PC-3 (cell line): ENCODE results near the gene PKMYT1.

ENCODE experiments used
- CTCF ChIP-seq: fragments of 300-600 bp; sonication (generic); conservative IDR thresholded peaks from 2 replicates; pipeline ENCODE4 v1.5.1; 2017; ENCODE audit warnings: antibody characterized with exemption, low read depth, mild to moderate bottlenecking, low read length
- EZH2phosphoT487 ChIP-seq: fragments of 300-600 bp; sonication (generic); IDR thresholded peaks from 2 replicates; pipeline ENCODE4 v1.6.1; 2018; ENCODE audit warnings: mild to moderate bottlenecking, antibody characterized with exemption, low read length, borderline replicate concordance

DNA sequence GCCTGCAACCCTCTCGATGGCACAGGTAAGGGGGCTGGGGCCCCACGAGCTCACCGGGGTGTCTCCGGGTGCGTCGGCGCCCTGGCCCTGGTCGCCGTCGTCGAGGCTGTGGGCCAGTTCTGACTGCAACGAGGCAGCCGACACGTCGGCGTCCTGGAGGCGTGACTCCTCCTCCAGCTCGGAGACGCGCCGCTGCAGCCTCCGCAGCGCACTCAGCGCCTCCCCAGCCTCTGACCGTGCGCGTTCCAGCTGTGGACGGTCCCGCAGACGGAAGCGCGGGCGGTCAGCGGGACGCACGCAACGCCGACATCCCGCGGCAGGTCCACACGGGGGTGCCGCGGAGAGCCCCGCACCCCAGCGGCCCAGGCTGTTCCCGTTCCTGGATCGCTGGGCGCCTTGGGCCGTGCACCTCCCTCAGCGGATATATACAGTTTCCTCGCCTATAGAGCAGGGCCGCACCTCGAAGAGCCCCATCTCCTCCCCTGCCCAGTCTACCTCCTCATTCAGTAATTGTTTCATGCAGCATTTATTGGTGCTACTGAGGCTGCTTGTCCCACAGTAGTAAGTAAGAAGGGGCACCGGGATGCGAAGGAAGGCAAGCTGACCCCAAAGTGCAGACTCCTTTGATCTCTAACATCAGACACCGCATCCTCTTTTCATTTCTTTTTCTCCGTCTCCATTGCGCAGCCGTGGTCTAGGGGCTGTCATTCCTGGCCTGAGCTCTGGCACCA, 49.4 kb upstream of the PKMYT1 start:
- TF ChIP-seq CTCF, result no peak
- TF ChIP-seq EZH2phosphoT487, result no peak
